ENCODE measurements around the gene IFI16.

GRCh38 chr1:159091180-159091560 lies 81.5 kb downstream of the IFI16 start:
- TF ChIP-seq TCF7L2 (IDR thresholded peaks at IDR 0.05; ENCODE audit: borderline replicate concordance, low read depth, low read length), result no peak
- no peak for TF ChIP-seq ATF2 (tag by site-specific recombination; IDR thresholded peaks at IDR 0.05; ENCODE audit: low read depth)
- TF ChIP-seq PRDM10 (tag by site-specific recombination; IDR thresholded peaks at IDR 0.05), result no peak
- TF ChIP-seq CTCF (tag by site-specific recombination; IDR thresholded peaks at IDR 0.05), result no peak
- TF ChIP-seq ZNF24 (tag by site-specific recombination; IDR thresholded peaks at IDR 0.05), result no peak
- no peak for TF ChIP-seq ZNF416 (tag by site-specific recombination; IDR thresholded peaks at IDR 0.05)
- TF ChIP-seq BCL6B (tag by site-specific recombination; IDR thresholded peaks at IDR 0.05), result no peak

Measured in HEK293 (cell line).